HuH-7 (cell line): Measurements from ENCODE around the gene XYLT1.

Experiments used
- DNase-seq: peaks from one replicate; pipeline ENCODE4 v3.0.0; 2011; ENCODE audit warnings: low spot score

XYLT1 gene

GRCh38 chr16:17357307-17358062, 113.3 kb downstream of the XYLT1 start:
- no peak for DNase-seq

- no peak for DNase-seq
Measured at GRCh38 chr16:17356243-17356933, 114.4 kb downstream of the XYLT1 start.

- no peak for DNase-seq
Measured at GRCh38 chr16:17354685-17355084, 116.1 kb downstream of the XYLT1 start.

- DNase-seq: no peak
Measured at GRCh38 chr16:17354141-17354601, 116.6 kb downstream of the XYLT1 start.

- no peak for DNase-seq
Measured at GRCh38 chr16:17353561-17353960, 117.2 kb downstream of the XYLT1 start.

- DNase-seq: no peak
Measured at GRCh38 chr16:17351441-17352035, 119.2 kb downstream of the XYLT1 start.

- no peak for DNase-seq
Measured at GRCh38 chr16:17350207-17350606, 120.6 kb downstream of the XYLT1 start.

GRCh38 chr16:17348826-17349225, 121.9 kb downstream of the XYLT1 start:
- DNase-seq: no peak

- DNase-seq: no peak
Measured at GRCh38 chr16:17348042-17348783, 122.5 kb downstream of the XYLT1 start.

GRCh38 chr16:17347624-17348023, 123.1 kb downstream of the XYLT1 start:
- no peak for DNase-seq

- no peak for DNase-seq
Measured at GRCh38 chr16:17346621-17347569, 123.9 kb downstream of the XYLT1 start.

- DNase-seq: no peak
Measured at GRCh38 chr16:17345043-17345442, 125.7 kb downstream of the XYLT1 start.

GRCh38 chr16:17343728-17344127, 127.0 kb downstream of the XYLT1 start:
- no peak for DNase-seq

- DNase-seq: no peak
Measured at GRCh38 chr16:17343028-17343427, 127.7 kb downstream of the XYLT1 start.

GRCh38 chr16:17342031-17342430, 128.7 kb downstream of the XYLT1 start:
- DNase-seq: no peak

GRCh38 chr16:17340804-17341203, 130.0 kb downstream of the XYLT1 start:
- no peak for DNase-seq

- no peak for DNase-seq
Measured at GRCh38 chr16:17339764-17340541, 130.8 kb downstream of the XYLT1 start.

- no peak for DNase-seq
Measured at GRCh38 chr16:17338244-17338643, 132.5 kb downstream of the XYLT1 start.

GRCh38 chr16:17336530-17336900, 134.2 kb downstream of the XYLT1 start:
- DNase-seq: no peak

- DNase-seq: no peak
Measured at GRCh38 chr16:17335826-17336529, 134.8 kb downstream of the XYLT1 start.
